NT2/D1 (cell line): Measurements from ENCODE around the gene ERG.

ENCODE experiments used
- DNase-seq: peaks from one replicate; pipeline ENCODE4 v3.0.0-alpha.2; 2011; ENCODE audit warnings: low read depth, low spot score
- H3K27me3 ChIP-seq: 2 replicates; pipeline ENCODE4 v1.6.0; 2011; ENCODE audit warnings: mild to moderate bottlenecking; ENCODE audit not compliant: insufficient read length, insufficient read depth
- H3K36me3 ChIP-seq: 2 replicates; pipeline ENCODE4 v1.6.1; 2011; ENCODE audit warnings: mild to moderate bottlenecking, low read length, mixed read lengths; ENCODE audit not compliant: insufficient read depth, insufficient read length
- H3K4me1 ChIP-seq: 2 replicates; pipeline ENCODE4 v1.5.1; 2011; ENCODE audit not compliant: insufficient read depth, insufficient read length
- H3K4me3 ChIP-seq: 2 replicates; pipeline ENCODE4 v1.5.1; 2011; ENCODE audit warnings: low read depth; ENCODE audit not compliant: insufficient read length
- H3K9ac ChIP-seq: 2 replicates; pipeline ENCODE4 v1.6.0; 2011; ENCODE audit warnings: low read depth; ENCODE audit not compliant: insufficient read length
- H3K9me3 ChIP-seq: 2 replicates; pipeline ENCODE4 v1.5.1; 2011; ENCODE audit warnings: mild to moderate bottlenecking, low read length; ENCODE audit not compliant: insufficient read depth
- SUZ12 ChIP-seq: IDR thresholded peaks from 2 replicates; pipeline ENCODE4 v1.6.1; 2011; ENCODE audit not compliant: insufficient read length, insufficient read depth; ENCODE audit errors: extremely low read depth
- YY1 ChIP-seq: IDR thresholded peaks from 2 replicates; pipeline ENCODE4 v1.6.1; 2011; ENCODE audit not compliant: insufficient read length, insufficient read depth
- ZNF274 ChIP-seq: IDR thresholded peaks from 2 replicates; pipeline ENCODE4 v1.6.1; 2011; ENCODE audit warnings: mild to moderate bottlenecking, low read depth, low read length

ERG gene

GRCh38 chr21:38479641-38480525 is 18.4 kb downstream of the ERG start:
- Histone ChIP-seq H3K9me3 (no peaks in the 10 kb centered on the region), H3K9ac (no peak overlapping the region), H3K27me3 (no peaks in the 10 kb centered on the region), H3K4me3 (no peak overlapping the region), H3K36me3 (no peaks in the 10 kb centered on the region), H3K4me1 (no peaks in the 10 kb centered on the region)
- TF ChIP-seq ZNF274 (no peak), SUZ12 (no peak), YY1 (no peak)
- no peak for DNase-seq

- no peaks in the 10 kb centered on the region for H3K9me3 ChIP-seq
- no peaks in the 10 kb centered on the region for H3K36me3 ChIP-seq
- no peak overlapping the region for H3K4me3 ChIP-seq
- no peaks in the 10 kb centered on the region for H3K27me3 ChIP-seq
- no peak overlapping the region for H3K9ac ChIP-seq
- H3K4me1 ChIP-seq, result peaks cover 3% of the 10 kb centered on the region
- no peak for DNase-seq
- TF ChIP-seq YY1, result no peak
- no peak for TF ChIP-seq SUZ12
- no peak for TF ChIP-seq ZNF274
These were observed 19.5 kb downstream of the ERG start for GRCh38 chr21:38478782-38479181.

- no peaks in the 10 kb centered on the region for H3K9me3 ChIP-seq
- H3K36me3 ChIP-seq, result no peaks in the 10 kb centered on the region
- peaks cover 3% of the 10 kb centered on the region for H3K4me1 ChIP-seq
- H3K9ac ChIP-seq, result no peak overlapping the region
- DNase-seq, result no peak
- no peaks in the 10 kb centered on the region for H3K27me3 ChIP-seq
- no peak overlapping the region for H3K4me3 ChIP-seq
- TF ChIP-seq YY1 (no peak), ZNF274 (no peak), SUZ12 (no peak)
These were observed 21.1 kb downstream of the ERG start for GRCh38 chr21:38477226-38477625.

- no peaks in the 10 kb centered on the region for H3K36me3 ChIP-seq
- no peak overlapping the region for H3K9ac ChIP-seq
- peaks cover 3% of the 10 kb centered on the region for H3K4me1 ChIP-seq
- no peak for DNase-seq
- no peak overlapping the region for H3K4me3 ChIP-seq
- H3K27me3 ChIP-seq, result no peaks in the 10 kb centered on the region
- H3K9me3 ChIP-seq, result no peaks in the 10 kb centered on the region
- no peak for TF ChIP-seq SUZ12
- TF ChIP-seq ZNF274, result no peak
- no peak for TF ChIP-seq YY1
These were observed 21.9 kb downstream of the ERG start for GRCh38 chr21:38476385-38476784.

GRCh38 chr21:38475519-38475918 is 22.8 kb downstream of the ERG start:
- Histone ChIP-seq H3K27me3 (no peaks in the 10 kb centered on the region), H3K36me3 (no peaks in the 10 kb centered on the region), H3K9ac (no peak overlapping the region), H3K4me1 (peaks cover 3% of the 10 kb centered on the region), H3K4me3 (no peak overlapping the region), H3K9me3 (no peaks in the 10 kb centered on the region)
- no peak for DNase-seq
- TF ChIP-seq ZNF274, result no peak
- TF ChIP-seq SUZ12, result no peak

GRCh38 chr21:38474796-38475195 is 23.5 kb downstream of the ERG start:
- DNase-seq, result no peak
- Histone ChIP-seq H3K9me3 (no peaks in the 10 kb centered on the region), H3K27me3 (no peaks in the 10 kb centered on the region), H3K9ac (no peak overlapping the region), H3K36me3 (no peaks in the 10 kb centered on the region), H3K4me1 (peaks cover 3% of the 10 kb centered on the region), H3K4me3 (no peak overlapping the region)
- no peak for TF ChIP-seq YY1
- no peak for TF ChIP-seq SUZ12
- no peak for TF ChIP-seq ZNF274

- no peaks in the 10 kb centered on the region for H3K27me3 ChIP-seq
These were observed 24.2 kb downstream of the ERG start for GRCh38 chr21:38474124-38474523.

More at GRCh38 chr21:38474124-38474523, 24.2 kb downstream of the ERG start:
- peaks cover 3% of the 10 kb centered on the region for H3K4me1 ChIP-seq
- no peaks in the 10 kb centered on the region for H3K9me3 ChIP-seq
- no peak for DNase-seq
- H3K36me3 ChIP-seq, result no peaks in the 10 kb centered on the region
- no peak overlapping the region for H3K9ac ChIP-seq
- TF ChIP-seq YY1 (no peak), ZNF274 (no peak), SUZ12 (no peak)
- H3K4me3 ChIP-seq, result no peak overlapping the region
